Brain microvascular endothelial cell (primary cell): ENCODE measurements around the gene MED22.
"Not testable (repeated sequence)": the region's sequence is repeated elsewhere in the genome, so short reads cannot be mapped to it uniquely, and the experiment has no call there.

ENCODE experiments used
- DNase-seq: peaks from one replicate; pipeline ENCODE4 v3.0.0-alpha.2; 2020
- H3K27ac ChIP-seq: fragments of 250-450 bp; sonication (Bioruptor Pico); 2 replicates; pipeline ENCODE4 v1.5.1; 2020; ENCODE audit warnings: mild to moderate bottlenecking, moderate library complexity
- H3K27me3 ChIP-seq: fragments of 250-450 bp; sonication (Bioruptor Pico); replicated peaks from 2 replicates; pipeline ENCODE4 v1.5.1; 2020; ENCODE audit warnings: mild to moderate bottlenecking
- H3K36me3 ChIP-seq: fragments of 250-450 bp; sonication (Bioruptor Pico); replicated peaks from 2 replicates; pipeline ENCODE4 v1.5.1; 2020; ENCODE audit warnings: mild to moderate bottlenecking
- H3K4me3 ChIP-seq: 2 replicates; pipeline ENCODE4 v1.5.1; 2011; ENCODE audit warnings: low read depth, mild to moderate bottlenecking, control low read depth, low read length, moderate library complexity
- CTCF ChIP-seq: IDR thresholded peaks from 2 replicates; pipeline ENCODE4 v1.5.1; 2011; ENCODE audit warnings: low read depth, mild to moderate bottlenecking, moderate library complexity, low read length, control low read depth, inconsistent platforms; ENCODE audit errors: missing control alignments
- in situ Hi-C: cut with HindIII; loops from 2 replicates; pipeline ENCODE4 v1.10.0; 2017; ENCODE audit warnings: low sequenced_read_pairs, low pct_ligation_motif_present

The MED22 gene

GRCh38 chr9:133329306-133330156, 18.4 kb downstream of the MED22 start:
- H3K27me3 ChIP-seq, in situ Hi-C loops, H3K4me3 ChIP-seq, H3K27ac ChIP-seq: not testable (repeated sequence)
- DNase-seq = peak; percentile 27
- TF ChIP-seq CTCF = peak; percentile 65
- H3K36me3 ChIP-seq = peaks cover 43% of the 10 kb centered on the region

GRCh38 chr9:133327834-133328484, 20.0 kb downstream of the MED22 start:
- in situ Hi-C loops = no loop called here
- no peak for TF ChIP-seq CTCF

GRCh38 chr9:133327021-133327420, 20.9 kb downstream of the MED22 start:
- H3K36me3 ChIP-seq = peaks cover 18% of the 10 kb centered on the region
- H3K4me3 ChIP-seq, DNase-seq, in situ Hi-C loops, H3K27me3 ChIP-seq, H3K27ac ChIP-seq: not testable (repeated sequence)

More at GRCh38 chr9:133327834-133328484, 20.0 kb downstream of the MED22 start:
- Histone ChIP-seq H3K27ac (no peak overlapping the region), H3K4me3 (no peak overlapping the region), H3K27me3 (no peaks in the 10 kb centered on the region), H3K36me3 (peaks cover 27% of the 10 kb centered on the region)
- DNase-seq = no peak

- no peaks in the 10 kb centered on the region for H3K27me3 ChIP-seq
- no peak for TF ChIP-seq CTCF
- H3K27ac ChIP-seq = no peak overlapping the region
- no peak for DNase-seq
- H3K36me3 ChIP-seq = no peaks in the 10 kb centered on the region
- in situ Hi-C loops = no loop called here
- H3K4me3 ChIP-seq = no peak overlapping the region
Observed at GRCh38 chr9:133323991-133324703, 23.8 kb downstream of the MED22 start.

GRCh38 chr9:133323211-133323610, 24.7 kb downstream of the MED22 start:
- no peak for DNase-seq
- Histone ChIP-seq H3K27me3 (no peaks in the 10 kb centered on the region), H3K27ac (no peak overlapping the region), H3K36me3 (no peaks in the 10 kb centered on the region), H3K4me3 (no peak overlapping the region)
- TF ChIP-seq CTCF = no peak
- in situ Hi-C loops = no loop called here

- in situ Hi-C loops = no loop called here
- no peak overlapping the region for H3K4me3 ChIP-seq
- TF ChIP-seq CTCF = no peak
- no peak overlapping the region for H3K27ac ChIP-seq
- H3K27me3 ChIP-seq = no peaks in the 10 kb centered on the region
- no peak for DNase-seq
- no peaks in the 10 kb centered on the region for H3K36me3 ChIP-seq
Observed at GRCh38 chr9:133322701-133323100, 25.2 kb downstream of the MED22 start.
